WTC11 (cell line): Measurements from ENCODE around the gene PTPRG. TPM values are rescaled to one million over a fixed set of nuclear protein-coding genes. Genes with fewer than 3 reads are reported as not detected.
A peak's percentile ranks its signal among the peaks of the same experiment; 100 is the strongest.
"Not testable (repeated sequence)": the region's sequence is repeated elsewhere in the genome, so short reads cannot be mapped to it uniquely, and the experiment has no call there.

ENCODE experiments used
- ATAC-seq: fragments of 200-7000 bp; cut with Tn5 transposase; 2 replicates; pipeline ENCODE4 v1.10.0; 2021; ENCODE audit warnings: mild to moderate bottlenecking, moderate library complexity
- CTCF ChIA-PET: fragments of 300-600 bp; sonication (Branson Sonifier 250); formaldehyde crosslinking; loops from one replicate; lab custom pipeline; 2021; ENCODE audit warnings: antibody characterized with exemption; lab: Charles Lee
- POLR2A ChIA-PET: fragments of 350-600 bp; sonication (Branson Sonifier 250); formaldehyde crosslinking; loops from one replicate; lab custom pipeline; 2021; ENCODE audit warnings: antibody characterized with exemption; lab: Charles Lee
- DNase-seq: peaks from one replicate; pipeline ENCODE4 v3.0.0; 2021; ENCODE audit warnings: low spot score
- H3K27ac Mint-ChIP-seq: 2 replicates; pipeline ENCODE4 v1.8.0; 2021; ENCODE audit warnings: mixed read lengths
- H3K27me3 Mint-ChIP-seq: 2 replicates; pipeline ENCODE4 v1.8.0; 2021; ENCODE audit warnings: low read depth, mild to moderate bottlenecking, moderate library complexity, mixed read lengths
- H3K36me3 Mint-ChIP-seq: 2 replicates; pipeline ENCODE4 v1.8.0; 2021; ENCODE audit warnings: mixed read lengths
- H3K4me1 Mint-ChIP-seq: 2 replicates; pipeline ENCODE4 v1.8.0; 2022; ENCODE audit warnings: mixed read lengths
- H3K4me3 Mint-ChIP-seq: 2 replicates; pipeline ENCODE4 v1.8.0; 2021; ENCODE audit warnings: mild to moderate bottlenecking, moderate library complexity, mixed read lengths
- H3K9me3 Mint-ChIP-seq: 2 replicates; pipeline ENCODE4 v1.8.0; 2021; ENCODE audit warnings: mixed read lengths
- CTCF ChIP-seq: fragments of 200-600 bp; IDR thresholded peaks from 2 replicates; pipeline ENCODE4 v1.8.0; 2022; ENCODE audit warnings: antibody characterized with exemption
- ETV6 ChIP-seq: sonication (generic); formaldehyde crosslinking; IDR thresholded peaks from 2 replicates; pipeline ENCODE4 v1.8.1; 2022; ENCODE audit warnings: mild to moderate bottlenecking, missing genetic modification reagents
- FOXP4 ChIP-seq: sonication (generic); formaldehyde crosslinking; IDR thresholded peaks from 2 replicates; pipeline ENCODE4 v1.8.0; 2022; ENCODE audit warnings: mild to moderate bottlenecking, missing genetic modification reagents
- IRF2 ChIP-seq: sonication (generic); formaldehyde crosslinking; IDR thresholded peaks from 2 replicates; pipeline ENCODE4 v1.8.0; 2022; ENCODE audit warnings: low read depth, missing genetic modification reagents, borderline replicate concordance
- JUN ChIP-seq: sonication (generic); formaldehyde crosslinking; IDR thresholded peaks from 2 replicates; pipeline ENCODE4 v1.8.0; 2023; ENCODE audit warnings: mild to moderate bottlenecking, missing genetic modification reagents
- PRRX2 ChIP-seq: fragments of 250-450 bp; sonication (Bioruptor Pico); IDR thresholded peaks from 2 replicates; pipeline ENCODE4 v1.8.0; 2021; ENCODE audit warnings: mild to moderate bottlenecking
- USF2 ChIP-seq: sonication (generic); formaldehyde crosslinking; IDR thresholded peaks from 2 replicates; pipeline ENCODE4 v1.8.1; 2023; ENCODE audit warnings: mild to moderate bottlenecking, missing genetic modification reagents, moderate library complexity
- ZBTB43 ChIP-seq: sonication (generic); formaldehyde crosslinking; IDR thresholded peaks from 2 replicates; pipeline ENCODE4 v1.8.1; 2023; ENCODE audit warnings: mild to moderate bottlenecking, missing genetic modification reagents
- ZNF263 ChIP-seq: sonication (generic); formaldehyde crosslinking; IDR thresholded peaks from 2 replicates; pipeline ENCODE4 v1.8.1; 2022; ENCODE audit warnings: low read depth, mild to moderate bottlenecking, moderate library complexity, missing genetic modification reagents
- ZNF425 ChIP-seq: fragments of 250-450 bp; sonication (Bioruptor Pico); conservative IDR thresholded peaks from 2 replicates; pipeline ENCODE4 v1.9.0; 2021; ENCODE audit warnings: mild to moderate bottlenecking
- total RNA-seq: library from RNA; stranded (reverse); gene quantifications from 3 replicates; pipeline ENCODE4 v1.2.3, GENCODE V29; 2021

The PTPRG gene
- total RNA-seq, 1 experiment from 2014 or later: 106 TPM

- Mint-ChIP-seq H3K27me3 (peaks cover 6% of the 10 kb centered on the region), H3K36me3 (0 out of 2 replicates have a peak, but pooled peaks cover 2% of the 10 kb centered on the region), H3K27ac (no peak overlapping the region), H3K4me3 (no peak overlapping the region), H3K9me3 (peaks cover 6% of the 10 kb centered on the region)
- CTCF ChIA-PET: no interaction called here
- ATAC-seq: no peak
- POLR2A ChIA-PET: no interaction called here
- no peak for TF ChIP-seq USF2
- no peak for TF ChIP-seq ZNF425 (CRISPR knock-in tag)
- TF ChIP-seq CTCF: no peak
- no peak for TF ChIP-seq IRF2
- no peak for TF ChIP-seq ZBTB43
- no peak for TF ChIP-seq PRRX2
- no peak for TF ChIP-seq ZNF263
- TF ChIP-seq JUN (CRISPR knock-in tag): no peak
- TF ChIP-seq, all 79 proteins: peak for 0
- no peaks in the 10 kb centered on the region for H3K4me1 Mint-ChIP-seq
- no peak for DNase-seq
Observed at GRCh38 chr3:61547625-61548024, 13.7 kb upstream of the PTPRG start.

- H3K4me3 Mint-ChIP-seq, H3K9me3 Mint-ChIP-seq, H3K27ac Mint-ChIP-seq, H3K36me3 Mint-ChIP-seq, ATAC-seq, POLR2A ChIA-PET, CTCF ChIA-PET, DNase-seq, H3K4me1 Mint-ChIP-seq, H3K27me3 Mint-ChIP-seq: not testable (repeated sequence)
Observed at GRCh38 chr3:61552704-61553103, 8.7 kb upstream of the PTPRG start.

- TF ChIP-seq ETV6 (0 out of 2 replicates have a peak, but pooled peaks have one; percentile 15), FOXP4 (CRISPR knock-in tag) (no peak)
- H3K4me3 Mint-ChIP-seq: peak overlapping the region; percentile 95
- peaks cover 20% of the 10 kb centered on the region for H3K4me1 Mint-ChIP-seq
- H3K27ac Mint-ChIP-seq: peak overlapping the region; percentile 97
- H3K9me3 Mint-ChIP-seq: peaks cover 13% of the 10 kb centered on the region
- DNase-seq (no peak), ATAC-seq (no peak)
- ChIA-PET POLR2A (no interaction called here), CTCF (interaction anchor here (0.5 to 2.8 kb wide), 5 partner anchors 11 to 311 kb away, joined by 3 to 13 read pairs (median 4); no protein-coding TSS in a partner anchor)
- peaks cover 11% of the 10 kb centered on the region for H3K27me3 Mint-ChIP-seq
- peaks cover 2% of the 10 kb centered on the region; the same call in 1 of the 2 replicates for H3K36me3 Mint-ChIP-seq
Observed at GRCh38 chr3:61559136-61559731, 2.1 kb upstream of the PTPRG start.
